HepG2 (cell line): ENCODE results near the gene ACTN3. TPM values are rescaled to one million over a fixed set of nuclear protein-coding genes. Genes with fewer than 3 reads are reported as not detected.
A peak's percentile ranks its signal among the peaks of the same experiment; 100 is the strongest.

Experiments
- BCL6 ChIP-seq: IDR thresholded peaks from 2 replicates; pipeline ENCODE4 v1.6.1; 2016; ENCODE audit warnings: missing genetic modification reagents, missing compliant biosample characterization
- EEA1 ChIP-seq: sonication (generic); formaldehyde crosslinking; IDR thresholded peaks from 2 replicates; pipeline ENCODE4 v1.5.1; 2020; ENCODE audit warnings: mild to moderate bottlenecking, missing genetic modification reagents, borderline replicate concordance
- HBP1 ChIP-seq: IDR thresholded peaks from 2 replicates; pipeline ENCODE4 v1.6.1; 2016; ENCODE audit warnings: low read depth, control low read depth
- HINFP ChIP-seq: sonication (generic); formaldehyde crosslinking; IDR thresholded peaks from 2 replicates; pipeline ENCODE4 v1.4.0; 2020; ENCODE audit warnings: low read depth, mild to moderate bottlenecking, missing genetic modification reagents
- HMGA1 ChIP-seq: sonication (generic); formaldehyde crosslinking; conservative IDR thresholded peaks from 2 replicates; pipeline ENCODE4 v1.4.0; 2020; ENCODE audit warnings: missing genetic modification reagents
- IRF1 ChIP-seq: sonication (generic); formaldehyde crosslinking; IDR thresholded peaks from 2 replicates; pipeline ENCODE4 v1.4.0; 2020; ENCODE audit warnings: low read depth, mild to moderate bottlenecking, missing genetic modification reagents
- KDM6A ChIP-seq: IDR thresholded peaks from 2 replicates; pipeline ENCODE4 v1.6.1; 2016; ENCODE audit warnings: low read depth
- MEIS2 ChIP-seq: sonication (generic); formaldehyde crosslinking; IDR thresholded peaks from 2 replicates; pipeline ENCODE4 v1.9.0; 2021; ENCODE audit warnings: mild to moderate bottlenecking, missing genetic modification reagents
- RFXANK ChIP-seq: IDR thresholded peaks from 2 replicates; pipeline ENCODE4 v1.6.1; 2016
- SNAI1 ChIP-seq: sonication (generic); formaldehyde crosslinking; IDR thresholded peaks from 2 replicates; pipeline ENCODE4 v1.5.0; 2020; ENCODE audit warnings: mild to moderate bottlenecking, missing genetic modification reagents, borderline replicate concordance
- SP140L ChIP-seq: sonication (generic); formaldehyde crosslinking; IDR thresholded peaks from 2 replicates; pipeline ENCODE4 v1.4.0; 2020; ENCODE audit warnings: missing genetic modification reagents, borderline replicate concordance
- THAP9 ChIP-seq: sonication (generic); formaldehyde crosslinking; IDR thresholded peaks from 2 replicates; pipeline ENCODE4; 2020; ENCODE audit warnings: missing genetic modification reagents, mild to moderate bottlenecking, borderline replicate concordance
- TP53 ChIP-seq: sonication (generic); formaldehyde crosslinking; conservative IDR thresholded peaks from 2 replicates; pipeline ENCODE4 v1.4.0; 2020; ENCODE audit warnings: missing genetic modification reagents
- ZNF124 ChIP-seq: sonication (generic); formaldehyde crosslinking; IDR thresholded peaks from 2 replicates; pipeline ENCODE4 v1.4.0; 2020; ENCODE audit warnings: missing genetic modification reagents
- ZNF441 ChIP-seq: sonication (generic); formaldehyde crosslinking; IDR thresholded peaks from 2 replicates; pipeline ENCODE4 v1.7.0; 2021; ENCODE audit warnings: missing genetic modification reagents, borderline replicate concordance
- ZNF646 ChIP-seq: sonication (generic); formaldehyde crosslinking; IDR thresholded peaks from 2 replicates; pipeline ENCODE4 v1.9.0; 2021; ENCODE audit warnings: mild to moderate bottlenecking, missing genetic modification reagents
- ZNF652 ChIP-seq: IDR thresholded peaks from 2 replicates; pipeline ENCODE4 v1.6.1; 2016; ENCODE audit warnings: low read depth, borderline replicate concordance
- polyA plus RNA-seq, 8 experiments: library from polyadenylated mRNA; depleted of rRNA in 3 of 8; stranded (reverse) in 7 of 8; unstranded in 1 of 8; fragments of >200 nt; fragmentation: Illumina TruSeq in 4 of 8; extraction: Trizol in 4 of 8; gene quantifications; 2 replicates each; pipeline versions ENCODE4 v1.2.1 to v1.2.3, GENCODE V29; 2011 to 2016; ENCODE audit warnings: low read depth in 4 of 8, missing spikeins in 1 of 8, mixed read lengths in 1 of 8; ENCODE audit not compliant: insufficient read depth in 1 of 8
- total RNA-seq, 5 experiments: library from RNA; depleted of rRNA; stranded (reverse); fragments of >200 nt; fragmentation: Illumina TruSeq; extraction: Trizol; gene quantifications; 2 replicates each; pipeline ENCODE4 v1.2.3, GENCODE V29; 2016; ENCODE audit warnings: low read depth in 1 of 5

The ACTN3 gene
- total and polyA plus RNA-seq, 2 of the 13 experiments (the other 11 are each of a cell fraction or from before 2014, with no cell fraction given) = 0.04 to 0.09 TPM

- TF ChIP-seq HINFP (no peak), HMGA1 (CRISPR knock-in tag) (no peak), THAP9 (CRISPR knock-in tag) (no peak), EEA1 (CRISPR knock-in tag) (no peak), MEIS2 (CRISPR knock-in tag) (0 out of 2 replicates have a peak, but pooled peaks have one; percentile 29), ZNF124 (CRISPR knock-in tag) (no peak), TP53 (no peak), RFXANK (CRISPR knock-in tag) (no peak), ZNF652 (CRISPR knock-in tag) (no peak), ZNF441 (CRISPR knock-in tag) (0 out of 2 replicates have a peak, but pooled peaks have one; percentile 26), KDM6A (no peak), BCL6 (CRISPR knock-in tag) (no peak), HBP1 (CRISPR knock-in tag) (no peak; the same call in 1 of the 2 replicates), ZNF646 (no peak), SNAI1 (no peak), IRF1 (CRISPR knock-in tag) (no peak), SP140L (CRISPR knock-in tag) (no peak)
Observed at GRCh38 chr11:66545701-66546367, 869 bp upstream of the ACTN3 start, which contains the start of gene ZDHHC24 (continued).
